Activated naive CD8-positive, alpha-beta T cell treated with anti-CD3 and anti-CD28 coated beads, Interleukin-2, amount 50 U/mL, for 16 hours (primary cell): ENCODE measurements around the gene DLST.

ENCODE experiments used
- DNase-seq: peaks from one replicate; pipeline ENCODE4 v3.0.0-alpha.2; 2020; ENCODE audit warnings: low read depth, low spot score

The DLST gene

GRCh38 chr14:74881431-74882102 lies at the start of gene DLST:
DLST (plus strand) TSS chr14:74881916; CDS start chr14:74881954, 38 bp downstream.
- DNase-seq, result peak; percentile 70

DNA sequence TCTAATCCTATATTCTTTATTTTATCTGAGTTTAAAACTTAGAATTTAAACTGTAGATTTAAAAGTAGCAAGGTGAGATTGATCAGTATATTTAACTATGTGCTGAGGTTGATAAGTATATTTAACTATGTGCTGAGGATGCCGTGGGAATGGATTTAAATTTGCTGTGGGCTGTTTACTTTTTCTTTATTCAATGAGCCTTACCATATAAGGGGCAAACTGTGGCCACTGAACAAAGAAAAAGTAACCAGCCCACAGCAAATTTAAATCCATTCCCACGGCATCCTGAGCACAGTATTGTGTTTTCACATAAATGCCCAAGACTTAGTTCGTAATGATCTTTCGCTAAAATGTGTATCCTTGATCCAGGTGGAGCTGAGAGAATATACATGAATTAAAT lies 48.9 kb upstream of the DLST start:
- no peak for DNase-seq

- DNase-seq, result no peak
These were observed 46.9 kb upstream of the DLST start for GRCh38 chr14:74834692-74835392.

DNA sequence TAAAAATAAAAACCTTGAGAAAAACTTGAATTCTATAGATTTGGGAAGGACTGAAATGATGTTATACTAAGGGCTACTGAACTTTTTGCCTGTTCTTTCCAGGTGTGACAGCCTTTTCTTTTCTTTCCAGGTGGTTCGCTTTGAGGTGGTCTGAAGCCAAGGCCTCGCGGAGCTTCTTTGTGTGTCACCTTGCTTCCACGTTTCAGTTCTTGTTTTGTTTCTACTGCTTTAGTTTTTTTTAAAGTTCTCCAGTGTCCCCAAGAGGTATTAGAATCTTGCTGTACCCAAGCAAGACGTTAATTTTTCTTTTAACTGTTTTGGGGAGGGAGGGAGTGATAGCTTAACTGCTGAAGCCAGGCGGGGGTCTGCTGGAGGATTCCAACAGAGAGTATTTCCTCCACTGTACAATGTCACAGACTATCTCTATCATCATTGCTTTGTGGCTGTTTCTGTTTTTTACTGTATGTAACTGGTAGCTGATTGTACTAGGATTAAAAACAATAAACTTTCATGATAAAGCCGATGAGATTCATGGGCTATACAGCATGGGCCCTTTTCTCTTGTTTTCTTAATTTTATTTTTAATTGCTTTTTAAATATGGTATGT lies 46.0 kb upstream of the DLST start:
- no peak for DNase-seq

GRCh38 chr14:74836251-74836960 lies 45.3 kb upstream of the DLST start:
- no peak for DNase-seq

GRCh38 chr14:74838166-74838565 lies 43.5 kb upstream of the DLST start:
- DNase-seq, result no peak

DNA sequence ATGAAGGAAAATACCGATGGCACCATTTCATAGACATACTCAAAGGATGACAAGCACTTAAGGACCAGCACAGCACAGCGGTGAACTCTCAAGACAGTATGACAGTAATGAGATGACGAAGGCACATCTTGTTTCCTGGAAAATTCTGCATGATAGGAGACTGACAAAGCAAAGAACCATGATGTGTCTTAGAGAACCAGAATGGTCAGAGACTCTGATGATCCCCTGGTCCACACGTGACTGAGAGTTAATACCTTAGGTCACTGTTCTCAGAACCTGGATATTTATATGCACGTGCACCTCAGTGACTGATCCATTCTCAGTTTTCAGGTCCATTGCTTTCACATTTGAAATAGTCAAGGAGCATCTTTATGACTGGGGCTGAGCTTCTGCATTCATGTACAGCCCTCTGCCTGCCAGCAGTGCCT lies 41.1 kb upstream of the DLST start:
- DNase-seq, result no peak

GRCh38 chr14:74841230-74842207 lies 40.2 kb upstream of the DLST start:
- no peak for DNase-seq

DNA sequence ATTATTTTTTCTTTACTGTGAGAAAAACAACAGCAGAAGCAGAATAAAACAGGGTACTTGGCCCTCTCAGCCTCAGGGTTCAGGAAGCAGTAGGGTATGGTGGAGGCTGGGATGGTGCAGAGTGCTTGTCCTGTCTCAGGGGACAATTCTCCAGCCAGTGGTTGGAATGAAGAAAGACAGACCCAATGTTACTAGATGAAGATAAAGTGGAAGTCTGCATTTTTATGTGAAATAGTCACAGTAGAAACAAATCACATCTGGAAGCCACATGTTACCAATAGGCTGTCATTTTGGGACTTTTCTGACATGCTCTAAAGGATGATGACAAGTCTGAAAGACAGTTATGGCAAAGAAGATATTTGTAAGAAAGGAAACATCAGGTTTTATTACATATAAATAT lies 38.1 kb upstream of the DLST start:
- DNase-seq, result no peak

DNA sequence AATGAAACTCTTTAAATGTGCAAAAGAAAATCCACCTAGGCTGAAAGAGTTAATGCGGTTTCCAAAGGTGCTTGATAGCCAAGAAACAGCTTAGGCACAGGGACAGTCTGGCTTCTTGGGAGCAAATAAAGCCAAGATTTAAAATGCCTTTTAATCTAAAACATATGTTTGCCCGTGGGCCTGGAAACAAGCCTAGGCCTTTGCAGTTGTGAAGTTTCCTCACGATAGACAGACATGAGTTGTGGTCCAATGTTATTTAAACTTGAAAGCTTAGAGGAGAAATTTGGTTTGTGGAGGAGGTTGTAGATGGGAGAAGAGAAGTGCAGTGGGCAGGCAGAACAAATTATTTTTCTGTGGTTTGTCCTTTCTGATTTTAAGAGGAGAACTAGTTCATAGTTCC lies 35.5 kb upstream of the DLST start:
- DNase-seq, result no peak

DNA sequence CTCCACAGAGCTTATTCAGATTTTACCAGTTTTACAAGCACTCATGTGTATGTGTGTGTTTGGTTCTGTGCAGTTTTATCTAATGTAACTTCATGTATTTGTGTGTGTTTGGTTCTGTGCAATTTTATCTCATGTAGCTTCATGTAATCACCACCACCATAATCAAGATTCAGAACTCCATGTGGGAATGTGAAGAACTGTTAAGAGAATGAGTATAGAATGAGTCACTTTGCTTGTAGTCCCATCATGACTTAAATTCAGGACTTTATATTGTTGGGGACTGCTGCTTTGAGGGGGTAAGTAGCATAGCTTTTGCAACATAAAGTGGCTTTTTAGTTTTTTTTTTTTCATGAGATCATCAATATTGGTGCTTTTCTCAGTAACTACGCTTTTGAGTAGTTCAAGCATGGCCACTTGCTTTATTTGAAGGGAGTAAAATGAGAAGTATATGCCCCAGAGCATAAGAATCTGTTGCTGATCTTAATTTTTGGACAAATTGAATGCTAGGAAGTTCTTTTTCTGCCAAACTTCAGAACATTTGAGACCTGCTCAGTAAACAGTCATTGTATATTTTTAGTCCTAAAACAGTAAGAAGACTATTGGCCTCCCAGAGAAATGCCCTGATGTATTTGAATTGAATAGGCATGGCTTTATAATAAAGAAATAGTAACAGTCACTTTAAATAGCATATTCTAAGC lies 34.6 kb upstream of the DLST start:
- DNase-seq, result no peak

DNA sequence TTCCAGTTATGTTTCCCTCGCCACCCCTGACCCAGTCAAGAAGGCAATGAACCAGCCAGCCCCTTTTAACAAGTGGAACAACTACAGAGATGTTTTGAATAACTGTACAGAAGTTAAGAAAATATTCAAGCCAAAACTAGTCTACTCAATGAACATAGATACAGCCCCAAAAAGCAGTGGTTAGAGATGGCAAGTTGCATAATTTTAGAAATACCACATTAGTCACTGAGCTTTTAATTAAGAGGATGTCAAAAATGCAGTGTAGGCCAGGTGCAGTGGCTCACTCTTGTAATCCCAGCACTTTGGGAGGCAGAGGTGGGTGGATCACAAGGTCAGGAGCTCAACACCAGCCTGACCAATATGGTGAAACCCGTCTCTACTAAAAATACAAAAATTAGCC lies 32.9 kb upstream of the DLST start:
- DNase-seq, result no peak

GRCh38 chr14:74852922-74853530 lies 28.7 kb upstream of the DLST start:
- no peak for DNase-seq

DNA sequence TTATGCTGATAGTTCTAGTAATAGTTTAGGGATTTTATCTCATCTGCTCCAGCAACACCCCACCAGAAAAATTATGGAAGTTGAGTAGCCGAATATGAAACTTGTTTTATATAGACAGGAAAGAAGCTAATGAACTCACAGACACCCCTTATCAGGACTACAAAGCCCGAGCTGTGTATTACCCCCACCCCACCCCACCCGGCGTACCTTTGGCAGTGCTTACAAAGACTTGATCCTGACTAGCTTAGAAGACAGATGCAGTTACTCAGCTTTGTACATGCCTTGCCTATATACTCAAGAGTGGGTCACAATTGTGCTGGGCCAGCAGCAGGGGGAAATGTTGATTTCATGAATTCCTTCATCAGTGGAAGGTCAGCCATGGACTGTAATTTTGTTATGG lies 28.1 kb upstream of the DLST start:
- no peak for DNase-seq

DNA sequence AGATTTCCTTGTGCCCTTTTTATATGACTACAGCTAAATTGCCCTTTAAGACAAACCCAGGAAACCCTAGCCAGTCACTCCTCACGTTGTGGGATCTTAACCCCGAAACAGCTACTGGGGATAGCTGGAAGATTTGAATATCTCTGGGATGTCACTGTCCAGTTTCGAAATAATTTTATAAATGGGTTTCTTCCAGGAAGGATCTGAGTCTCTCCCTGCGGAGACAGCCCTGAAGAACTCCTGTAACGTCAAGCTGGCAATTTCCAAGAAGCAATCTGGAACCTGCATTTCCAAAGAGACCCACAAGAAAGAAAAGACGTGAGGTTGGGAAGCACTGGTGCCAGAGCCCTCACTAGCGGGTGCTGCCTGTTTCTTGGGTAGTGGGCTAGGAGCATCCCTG lies 26.7 kb upstream of the DLST start:
- DNase-seq, result no peak

GRCh38 chr14:74855945-74856344 lies 25.8 kb upstream of the DLST start:
- DNase-seq, result no peak

GRCh38 chr14:74856366-74856765 lies 25.4 kb upstream of the DLST start:
- DNase-seq, result no peak

- no peak for DNase-seq
These were observed 23.7 kb upstream of the DLST start for GRCh38 chr14:74858022-74858421.

DNA sequence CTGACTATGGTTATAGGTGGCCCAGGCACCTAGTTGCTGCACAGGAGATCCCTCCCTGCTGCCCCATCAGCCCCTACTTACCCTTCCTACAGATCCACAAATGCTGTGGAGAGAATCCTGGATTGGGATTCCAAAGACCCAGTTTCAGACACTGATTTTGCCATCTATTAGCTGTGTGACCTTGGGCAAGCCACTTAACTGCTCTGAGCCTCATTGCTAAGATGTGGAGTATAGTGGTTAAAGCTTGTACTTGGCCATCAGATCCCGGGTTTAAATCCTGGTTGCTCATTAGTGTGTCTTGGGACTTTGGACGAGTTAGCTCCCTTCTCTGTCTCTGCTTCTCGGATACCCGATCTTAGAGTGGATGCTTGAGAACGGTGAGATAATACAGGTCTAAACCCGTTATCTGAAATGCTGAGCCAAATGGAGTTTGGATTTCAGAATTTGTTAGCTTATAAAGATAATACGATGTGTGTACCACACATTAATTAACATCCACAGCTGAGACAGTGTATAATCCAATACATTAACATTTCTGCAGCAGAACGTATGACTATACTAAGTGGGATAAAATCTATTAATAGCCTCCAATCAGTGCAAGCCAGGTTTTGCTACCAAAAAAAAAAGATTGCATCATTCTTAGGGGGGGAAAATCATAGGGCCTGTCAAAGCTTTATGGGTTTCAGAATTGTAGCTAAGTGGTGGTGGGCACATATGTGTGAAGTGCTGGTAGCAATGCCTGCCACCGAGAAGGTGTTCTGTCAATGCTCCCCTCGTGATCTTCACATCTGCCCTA lies 21.8 kb upstream of the DLST start:
- DNase-seq, result no peak
